HEK293T (cell line): ENCODE results near the gene CDH13.
"Not testable (repeated sequence)": the region's sequence is repeated elsewhere in the genome, so short reads cannot be mapped to it uniquely, and the experiment has no call there.

Experiments
- CTCF ChIA-PET: fragments of 350-600 bp; formaldehyde crosslinking; extraction: SDS; loops from one replicate; lab custom pipeline; 2021; ENCODE audit warnings: antibody characterized with exemption, inconsistent platforms; lab: Yijun Ruan, JAX
- POLR2A ChIA-PET: fragments of 350-600 bp; formaldehyde crosslinking; extraction: SDS; loops from one replicate; lab custom pipeline; 2020; ENCODE audit warnings: antibody characterized with exemption, inconsistent platforms; lab: Yijun Ruan, JAX
- DNase-seq: peaks from one replicate; pipeline ENCODE4 v3.0.0; 2012; ENCODE audit warnings: mixed read lengths; ENCODE audit errors: extremely low spot score
- ARNT ChIP-seq: fragments of 450-650 bp; IDR thresholded peaks from 2 replicates; pipeline ENCODE4 v1.6.1; 2017; ENCODE audit warnings: mild to moderate bottlenecking
- BHLHE40 ChIP-seq: fragments of 450-650 bp; IDR thresholded peaks from 2 replicates; pipeline ENCODE4 v1.6.1; 2016; ENCODE audit warnings: mild to moderate bottlenecking, moderate library complexity, borderline replicate concordance
- CTBP1 ChIP-seq: fragments of 450-650 bp; IDR thresholded peaks from 2 replicates; pipeline ENCODE4 v1.6.1; 2016; ENCODE audit warnings: borderline replicate concordance
- ELF4 ChIP-seq: fragments of 450-650 bp; IDR thresholded peaks from 2 replicates; pipeline ENCODE4 v1.6.1; 2017; ENCODE audit warnings: antibody characterized with exemption
- FOXA1 ChIP-seq: fragments of 450-650 bp; IDR thresholded peaks from 2 replicates; pipeline ENCODE4 v1.6.1; 2016; ENCODE audit warnings: mild to moderate bottlenecking
- FOXK2 ChIP-seq: fragments of 450-650 bp; IDR thresholded peaks from 2 replicates; pipeline ENCODE4 v1.6.1; 2016; ENCODE audit warnings: mild to moderate bottlenecking
- FOXM1 ChIP-seq: fragments of 450-650 bp; IDR thresholded peaks from 2 replicates; pipeline ENCODE4 v1.6.1; 2017; ENCODE audit warnings: mild to moderate bottlenecking, borderline replicate concordance
- HDGF ChIP-seq: fragments of 450-650 bp; IDR thresholded peaks from 2 replicates; pipeline ENCODE4 v1.6.1; 2017; ENCODE audit warnings: antibody characterized with exemption, borderline replicate concordance
- L3MBTL2 ChIP-seq: fragments of 450-650 bp; conservative IDR thresholded peaks from 2 replicates; pipeline ENCODE4 v1.6.1; 2016; ENCODE audit warnings: mild to moderate bottlenecking
- LEF1 ChIP-seq: fragments of 450-650 bp; IDR thresholded peaks from 2 replicates; pipeline ENCODE4 v1.6.1; 2017; ENCODE audit warnings: mild to moderate bottlenecking, borderline replicate concordance
- NFRKB ChIP-seq: fragments of 450-650 bp; IDR thresholded peaks from 2 replicates; pipeline ENCODE4 v1.6.1; 2016; ENCODE audit warnings: mild to moderate bottlenecking, moderate library complexity
- PKNOX1 ChIP-seq: fragments of 450-650 bp; IDR thresholded peaks from 2 replicates; pipeline ENCODE4 v1.6.1; 2016
- SP1 ChIP-seq: fragments of 450-650 bp; IDR thresholded peaks from 2 replicates; pipeline ENCODE4 v1.6.1; 2017
- SUZ12 ChIP-seq: fragments of 450-650 bp; IDR thresholded peaks from 2 replicates; pipeline ENCODE4 v1.6.1; 2016; ENCODE audit warnings: mild to moderate bottlenecking
- TARDBP ChIP-seq: fragments of 450-650 bp; IDR thresholded peaks from 2 replicates; pipeline ENCODE4 v1.6.1; 2016
- ZNF384 ChIP-seq: fragments of 450-650 bp; IDR thresholded peaks from 2 replicates; pipeline ENCODE4 v1.6.1; 2016

The CDH13 gene

GRCh38 chr16:82899731-82900450, 273.1 kb downstream of the CDH13 start:
- ChIA-PET CTCF (no interaction called here), POLR2A (no interaction called here)
- DNase-seq: no peak
- no peak for TF ChIP-seq SUZ12
- TF ChIP-seq FOXA1: no peak
- TF ChIP-seq FOXM1: no peak
- no peak for TF ChIP-seq L3MBTL2
- no peak for TF ChIP-seq PKNOX1
- no peak for TF ChIP-seq NFRKB
- no peak for TF ChIP-seq ZNF384
- no peak for TF ChIP-seq CTBP1
- no peak for TF ChIP-seq ELF4
- no peak for TF ChIP-seq BHLHE40
- TF ChIP-seq FOXK2: no peak
- TF ChIP-seq LEF1: no peak
- no peak for TF ChIP-seq ARNT
- TF ChIP-seq SP1: no peak
- TF ChIP-seq HDGF: no peak
- no peak for TF ChIP-seq TARDBP

- ChIA-PET CTCF (no interaction called here), POLR2A (no interaction called here)
- no peak for TF ChIP-seq SUZ12
- TF ChIP-seq NFRKB: no peak
- TF ChIP-seq SP1: no peak
- no peak for TF ChIP-seq L3MBTL2
- no peak for TF ChIP-seq LEF1
- TF ChIP-seq ZNF384: no peak
- no peak for TF ChIP-seq FOXM1
- no peak for TF ChIP-seq FOXA1
- no peak for DNase-seq
Measured at GRCh38 chr16:82900559-82900958, 273.8 kb downstream of the CDH13 start.

- no peak for TF ChIP-seq SP1
- TF ChIP-seq TARDBP: no peak
- no peak for TF ChIP-seq FOXK2
- no peak for TF ChIP-seq NFRKB
- DNase-seq: no peak
Measured at GRCh38 chr16:82911925-82912324, 285.2 kb downstream of the CDH13 start.

GRCh38 chr16:82915139-82915824, 288.5 kb downstream of the CDH13 start:
- ChIA-PET POLR2A (no interaction called here), CTCF (no interaction called here)
- no peak for DNase-seq
- TF ChIP-seq SUZ12 (no peak), FOXM1 (no peak), ARNT (no peak), LEF1 (no peak), ELF4 (no peak), HDGF (no peak)

More at GRCh38 chr16:82911925-82912324, 285.2 kb downstream of the CDH13 start:
- POLR2A ChIA-PET: no interaction called here
- CTCF ChIA-PET: no interaction called here

GRCh38 chr16:82917886-82918595, 291.3 kb downstream of the CDH13 start:
- ChIA-PET POLR2A (no interaction called here), CTCF (no interaction called here)
- TF ChIP-seq FOXM1 (no peak), BHLHE40 (no peak), FOXA1 (no peak), NFRKB (no peak), ZNF384 (no peak)
- no peak for DNase-seq

GRCh38 chr16:82924075-82924854, 297.5 kb downstream of the CDH13 start:
- CTCF ChIA-PET: no interaction called here
- TF ChIP-seq FOXA1: no peak
- no peak for TF ChIP-seq TARDBP
- no peak for TF ChIP-seq LEF1
- no peak for TF ChIP-seq BHLHE40
- TF ChIP-seq FOXK2: no peak
- TF ChIP-seq ARNT: no peak
- no peak for TF ChIP-seq NFRKB
- POLR2A ChIA-PET: no interaction called here
- no peak for DNase-seq

GRCh38 chr16:82926500-82926899, 299.7 kb downstream of the CDH13 start:
- CTCF ChIA-PET: no interaction called here
- TF ChIP-seq NFRKB: no peak
- no peak for TF ChIP-seq LEF1
- no peak for TF ChIP-seq BHLHE40
- TF ChIP-seq ELF4: no peak
- no peak for TF ChIP-seq L3MBTL2
- no peak for TF ChIP-seq SP1
- no peak for TF ChIP-seq CTBP1
- no peak for TF ChIP-seq TARDBP
- TF ChIP-seq HDGF: no peak
- no peak for TF ChIP-seq SUZ12
- TF ChIP-seq PKNOX1: no peak
- no peak for TF ChIP-seq FOXM1
- no peak for TF ChIP-seq FOXA1
- no peak for TF ChIP-seq ARNT
- POLR2A ChIA-PET: no interaction called here
- no peak for DNase-seq

GRCh38 chr16:82933933-82934332, 307.2 kb downstream of the CDH13 start:
- DNase-seq, POLR2A ChIA-PET, CTCF ChIA-PET: not testable (repeated sequence)
